H1 (cell line): ENCODE data around the gene NELFA. TPM values are rescaled to one million over a fixed set of nuclear protein-coding genes. Genes with fewer than 3 reads are reported as not detected.

Source experiments
- CTCF ChIA-PET: fragments of 300-600 bp; sonication (Branson Sonifier 250); formaldehyde crosslinking; loops from one replicate; lab custom pipeline; 2021; ENCODE audit not compliant: partially characterized antibody; lab: Charles Lee
- POLR2A ChIA-PET: fragments of 300-600 bp; sonication (Branson Sonifier 250); formaldehyde crosslinking; loops from one replicate; lab custom pipeline; 2021; ENCODE audit warnings: inconsistent platforms; ENCODE audit not compliant: partially characterized antibody; lab: Charles Lee
- DNase-seq, 2 experiments: peaks; one replicate each; pipeline versions ENCODE4 v3.0.0 to v3.0.0-alpha.2; 2010 to 2022; ENCODE audit warnings: low spot score in 2 of 2, low read depth in 1 of 2, mixed read lengths in 1 of 2
- FAIRE-seq: peaks from 2 replicates; lab custom pipeline; 2011; peaks lifted over from hg19 to GRCh38; lab: Jason Lieb, UNC
- H2AFZ ChIP-seq: 2 replicates; pipeline ENCODE4 v1.8.1; 2012; ENCODE audit warnings: low read length, inconsistent platforms
- H2AK5ac ChIP-seq: 2 replicates; pipeline ENCODE4 v1.6.1; 2013; ENCODE audit warnings: low read depth, low read length
- H2BK120ac ChIP-seq: replicated peaks from 2 replicates; pipeline ENCODE3; 2013; ENCODE audit warnings: low read depth, low read length, inconsistent platforms
- H2BK12ac ChIP-seq: 2 replicates; pipeline ENCODE4 v1.6.1; 2013; ENCODE audit warnings: low read depth, low read length
- H2BK15ac ChIP-seq: 2 replicates; pipeline ENCODE4 v1.6.1; 2013; ENCODE audit warnings: low read length
- H2BK20ac ChIP-seq: 2 replicates; pipeline ENCODE4 v1.6.1; 2013; ENCODE audit warnings: low read length
- H2BK5ac ChIP-seq: 2 replicates; pipeline ENCODE4 v1.6.1; 2013; ENCODE audit warnings: low read depth, low read length
- H3K14ac ChIP-seq: 2 replicates; pipeline ENCODE4 v1.6.1; 2013; ENCODE audit warnings: inconsistent platforms; ENCODE audit not compliant: insufficient read length
- H3K18ac ChIP-seq: 2 replicates; pipeline ENCODE4 v1.6.1; 2013; ENCODE audit warnings: low read length; ENCODE audit errors: extremely low read depth
- H3K23ac ChIP-seq: 2 replicates; pipeline ENCODE4 v1.6.1; 2013; ENCODE audit warnings: inconsistent platforms; ENCODE audit not compliant: insufficient read length
- H3K23me2 ChIP-seq: 2 replicates; pipeline ENCODE4 v1.6.1; 2013; ENCODE audit warnings: low read depth, low read length
- H3K27ac ChIP-seq: 2 replicates; pipeline ENCODE4 v1.6.1; 2011; ENCODE audit warnings: low read depth, low read length, inconsistent platforms
- H3K27me3 ChIP-seq, 4 experiments: replicated peaks in 1 of 4; 1 replicate in 1 of 4; 2 replicates in 3 of 4; pipeline versions ENCODE4 v1.6.1 to v1.8.1; 2011 to 2013; ENCODE audit warnings: low read length in 3 of 4, mild to moderate bottlenecking in 3 of 4, inconsistent platforms in 2 of 4, mixed read lengths in 2 of 4, moderate library complexity in 1 of 4; ENCODE audit not compliant: control insufficient read depth in 3 of 4, insufficient read depth in 3 of 4; ENCODE audit errors: extremely low read depth in 1 of 4
- H3K36me3 ChIP-seq, 4 experiments: 2 replicates each; pipeline versions ENCODE4 v1.6.1 to v1.8.1; 2011 to 2013; ENCODE audit warnings: mild to moderate bottlenecking in 4 of 4, low read length in 3 of 4, moderate library complexity in 2 of 4, control low read depth in 1 of 4, inconsistent platforms in 1 of 4; ENCODE audit not compliant: insufficient read depth in 4 of 4, control insufficient read depth in 2 of 4
- H3K4ac ChIP-seq: replicated peaks from 2 replicates; pipeline ENCODE3; 2013; ENCODE audit warnings: low read length, low read depth, mixed read lengths, inconsistent platforms; ENCODE audit not compliant: insufficient read length
- H3K4me1 ChIP-seq, 4 experiments: replicated peaks in 1 of 4; 1 replicate in 1 of 4; 2 replicates in 3 of 4; pipeline versions ENCODE4 v1.6.1 to v1.8.1; 2011 to 2013; ENCODE audit warnings: low read length in 3 of 4, inconsistent platforms in 2 of 4, mixed read lengths in 1 of 4; ENCODE audit not compliant: insufficient read depth in 4 of 4, control insufficient read depth in 3 of 4
- H3K4me2 ChIP-seq, 2 experiments: 2 replicates each; pipeline versions ENCODE4 v1.6.1 to v1.8.1; 2011 to 2013; ENCODE audit warnings: low read depth in 2 of 2, low read length in 2 of 2, control low read depth in 1 of 2, inconsistent platforms in 1 of 2, mild to moderate bottlenecking in 1 of 2; ENCODE audit not compliant: insufficient read depth in 1 of 2
- H3K4me3 ChIP-seq, 4 experiments: fragments of 200-600, 300-600 bp in 1 of 4; sonication (generic), shearing (Covaris generic), sonication (Bioruptor Twin) in 1 of 4; 2 replicates each; pipeline versions ENCODE4 v1.5.1 to v1.8.1; 2011 to 2016; ENCODE audit warnings: low read length in 4 of 4, low read depth in 3 of 4, control low read depth in 2 of 4, inconsistent platforms in 2 of 4, mild to moderate bottlenecking in 2 of 4, mixed read lengths in 1 of 4, moderate library complexity in 1 of 4; ENCODE audit not compliant: insufficient read depth in 2 of 4; ENCODE audit errors: extremely low read depth in 1 of 4
- H3K56ac ChIP-seq: replicated peaks from 2 replicates; pipeline ENCODE3; 2013; ENCODE audit warnings: low read depth, mild to moderate bottlenecking, mixed read lengths, low read length, inconsistent platforms; ENCODE audit not compliant: insufficient read length
- H3K79me1 ChIP-seq: 2 replicates; pipeline ENCODE4 v1.6.1; 2013; ENCODE audit warnings: low read depth, low read length, control low read depth
- H3K79me2 ChIP-seq, 2 experiments: 2 replicates each; pipeline versions ENCODE4 v1.6.1 to v1.8.1; 2012 to 2013; ENCODE audit warnings: low read length in 2 of 2, mild to moderate bottlenecking in 2 of 2, inconsistent platforms in 1 of 2; ENCODE audit not compliant: insufficient read depth in 2 of 2, control insufficient read depth in 1 of 2
- H3K9ac ChIP-seq, 4 experiments: replicated peaks in 1 of 4; 1 replicate in 1 of 4; 2 replicates in 3 of 4; pipeline versions ENCODE4 v1.6.1 to v1.8.1; 2011 to 2013; ENCODE audit warnings: low read depth in 3 of 4, low read length in 3 of 4, control low read depth in 2 of 4, mild to moderate bottlenecking in 2 of 4, moderate library complexity in 2 of 4, inconsistent platforms in 1 of 4; ENCODE audit errors: extremely low read depth in 1 of 4
- H3K9me3 ChIP-seq, 2 experiments: 2 replicates each; pipeline versions ENCODE4 v1.6.1 to v1.8.1; 2012 to 2013; ENCODE audit warnings: mild to moderate bottlenecking in 2 of 2, moderate library complexity in 2 of 2, control low read depth in 1 of 2, inconsistent platforms in 1 of 2, low read depth in 1 of 2, low read length in 1 of 2, mixed read lengths in 1 of 2; ENCODE audit not compliant: insufficient read depth in 2 of 2
- H4K20me1 ChIP-seq, 2 experiments: replicated peaks in 1 of 2; 2 replicates each; pipeline versions ENCODE3 to v1.8.1; 2011 to 2013; ENCODE audit warnings: inconsistent platforms in 2 of 2, low read length in 2 of 2, mild to moderate bottlenecking in 1 of 2; ENCODE audit not compliant: insufficient read depth in 2 of 2, control insufficient read depth in 1 of 2
- H4K5ac ChIP-seq: 2 replicates; pipeline ENCODE4 v1.6.1; 2013; ENCODE audit warnings: low read length, low read depth, mixed read lengths, inconsistent platforms; ENCODE audit not compliant: insufficient read length
- H4K8ac ChIP-seq: 2 replicates; pipeline ENCODE4 v1.8.0; 2013; ENCODE audit warnings: mild to moderate bottlenecking, moderate library complexity, low read length, inconsistent platforms; ENCODE audit not compliant: insufficient read depth; ENCODE audit errors: extremely low read depth
- H4K91ac ChIP-seq: replicated peaks from 2 replicates; pipeline ENCODE3; 2013; ENCODE audit warnings: low read length, mixed read lengths, inconsistent platforms; ENCODE audit not compliant: insufficient read length
- ASH2L ChIP-seq: fragments of 200-600, 300-600 bp; sonication (generic); IDR thresholded peaks from one replicate; pipeline ENCODE4 v1.7.1; 2017; ENCODE audit warnings: low read length
- BACH1 ChIP-seq: IDR thresholded peaks from 2 replicates; pipeline ENCODE4 v1.6.1; 2012; ENCODE audit warnings: low read length, improper control_type of control experiment
- BRCA1 ChIP-seq: IDR thresholded peaks from 2 replicates; pipeline ENCODE4 v1.6.1; 2012; ENCODE audit warnings: low read depth, low read length, improper control_type of control experiment
- CEBPB ChIP-seq: IDR thresholded peaks from 2 replicates; pipeline ENCODE4 v1.6.1; 2012; ENCODE audit warnings: low read depth, low read length
- CHD1 ChIP-seq: IDR thresholded peaks from 2 replicates; pipeline ENCODE4 v1.6.1; 2012; ENCODE audit warnings: low read depth, low read length, improper control_type of control experiment
- EZH2 ChIP-seq: fragments of 200-600 bp; sonication (generic); IDR thresholded peaks from 2 replicates; pipeline ENCODE4 v1.7.1; 2012; ENCODE audit warnings: low read depth, mild to moderate bottlenecking, moderate library complexity, low read length, inconsistent platforms; ENCODE audit not compliant: severe bottlenecking
- HDAC2 ChIP-seq, 2 experiments: fragments of 300-600 bp in 1 of 2; sonication (generic) in 1 of 2; IDR thresholded peaks; 2 replicates each; pipeline ENCODE4 v1.6.1; 2011 to 2012; ENCODE audit warnings: low read depth in 2 of 2, low read length in 2 of 2, mild to moderate bottlenecking in 2 of 2, moderate library complexity in 2 of 2, borderline replicate concordance in 1 of 2, inconsistent platforms in 1 of 2
- HDAC6 ChIP-seq: IDR thresholded peaks from one replicate; pipeline ENCODE4 v1.7.1; 2012; ENCODE audit warnings: low read depth, mild to moderate bottlenecking, inconsistent platforms, low read length, moderate library complexity
- JUND ChIP-seq: IDR thresholded peaks from 2 replicates; pipeline ENCODE4 v1.6.1; 2011; ENCODE audit warnings: mild to moderate bottlenecking, improper control_type of control experiment, low read length
- NRF1 ChIP-seq: IDR thresholded peaks from 2 replicates; pipeline ENCODE4 v1.6.1; 2011; ENCODE audit warnings: mild to moderate bottlenecking, low read depth, low read length, improper control_type of control experiment
- POLR2A ChIP-seq, 2 experiments: IDR thresholded peaks; 1 replicate in 1 of 2; 2 replicates in 1 of 2; pipeline ENCODE4 v1.6.1; 2011; ENCODE audit warnings: low read depth in 2 of 2, low read length in 2 of 2, mild to moderate bottlenecking in 2 of 2; ENCODE audit errors: control extremely low read depth in 1 of 2
- POU5F1 ChIP-seq: IDR thresholded peaks from 2 replicates; pipeline ENCODE4 v1.6.1; 2011; ENCODE audit warnings: low read depth, mild to moderate bottlenecking, low read length, moderate library complexity
- RNF2 ChIP-seq: fragments of 200-900, 300-1000 bp; sonication (generic); IDR thresholded peaks from 2 replicates; pipeline ENCODE4 v1.7.1; 2016; ENCODE audit warnings: borderline replicate concordance, low read depth, mild to moderate bottlenecking, antibody characterized with exemption, low read length; ENCODE audit not compliant: poor library complexity, severe bottlenecking; ENCODE audit errors: missing control alignments
- USF2 ChIP-seq: IDR thresholded peaks from 2 replicates; pipeline ENCODE4 v1.6.1; 2011; ENCODE audit warnings: low read length, improper control_type of control experiment
- WGBS, 2 experiments: shearing (Covaris generic) in 1 of 2; methylation state at CpG; one replicate each; pipeline versions ENCODE4 v1.1.6 to v1.1.7; 2013 to 2015; ENCODE audit warnings: low lambda C conversion rate in 2 of 2, mixed read lengths in 2 of 2, inconsistent platforms in 1 of 2, low coverage in 1 of 2, missing lambda C conversion rate in 1 of 2; ENCODE audit not compliant: insufficient replicate concordance in 2 of 2, insufficient coverage in 1 of 2, insufficient read length in 1 of 2; ENCODE audit errors: extremely low coverage in 1 of 2, missing lambda C conversion rate in 1 of 2; 5-methylcytosine and 5-hydroxymethylcytosine counted together
- polyA plus RNA-seq, 7 experiments: library from polyadenylated mRNA; depleted of rRNA in 3 of 7; stranded (reverse) in 5 of 7; unstranded in 2 of 7; fragments of >200 nt in 5 of 7; fragments of 200-250 nt in 2 of 7; gene quantifications; 1 replicate in 5 of 7; 2 replicates in 1 of 7; 4 replicates in 1 of 7; pipeline versions ENCODE4 v1.2.1 to v1.2.3, GENCODE V29; 2011 to 2013; ENCODE audit warnings: missing spikeins in 2 of 7, mixed read lengths in 2 of 7
- total RNA-seq: library from RNA; stranded (reverse); fragmentation: NEBNext Ultra II Directional; extraction: Animal tissue kit (Norgen Biotek cat#: 25700); gene quantifications from 2 replicates; pipeline ENCODE4 v1.2.1, GENCODE V29; 2021

NELFA gene
- total and polyA plus RNA-seq, 2 of the 8 experiments (the other 6 are each of a cell fraction or from before 2014, with no cell fraction given): 41.8 to 57.5 TPM

GRCh38 chr4:1993169-1993516, 15.6 kb downstream of the NELFA start:
- Histone ChIP-seq H3K9me3 (no peaks in the 10 kb centered on the region), H3K23ac (no peak overlapping the region), H3K18ac (no peak overlapping the region), H3K56ac (no peak overlapping the region), H4K8ac (no peak overlapping the region), H2AFZ (no peak overlapping the region), H3K36me3 (peaks cover 2 to 18% (median 11%) of the 10 kb centered on the region in 4 experiments; a peak in 7 of 8 replicates), H3K4me3 (no peak overlapping the region), H3K79me2 (peaks cover 5 to 71% of the 10 kb centered on the region in 2 experiments), H3K9ac (no peak overlapping the region), H2BK5ac (no peak overlapping the region), H2BK15ac (no peak overlapping the region), H2BK120ac (no peak overlapping the region), H2BK20ac (no peak overlapping the region), H3K27me3 (no peaks in the 10 kb centered on the region), H4K91ac (no peak overlapping the region), H3K14ac (no peak overlapping the region), H3K4me2 (no peak overlapping the region), H4K20me1 (peaks cover 12 to 28% of the 10 kb centered on the region in 2 experiments), H2BK12ac (no peak overlapping the region), H4K5ac (no peak overlapping the region), H3K4ac (no peak overlapping the region), H3K79me1 (peaks cover 22% of the 10 kb centered on the region), H3K23me2 (no peaks in the 10 kb centered on the region), H3K27ac (no peak overlapping the region), H2AK5ac (no peak overlapping the region), H3K4me1 (peaks cover 0 to 5% (median 3%) of the 10 kb centered on the region in 4 experiments; a peak in 2 of 7 replicates)
- CTCF ChIA-PET: interaction anchor here (0.7 to 1.8 kb wide), 14 partner anchors 10 to 264 kb away, joined by 3 to 7 read pairs (median 4); no protein-coding TSS in a partner anchor
- no peak for TF ChIP-seq POU5F1
- no peak for TF ChIP-seq HDAC2 (IDR thresholded peaks at IDR 0.05; ENCODE audit: borderline replicate concordance in 1 of 2, low read depth in 2 of 2, low read length in 2 of 2)
- no peak for TF ChIP-seq NRF1
- TF ChIP-seq EZH2: no peak
- TF ChIP-seq USF2: no peak
- TF ChIP-seq ASH2L: no peak
- no peak for TF ChIP-seq BRCA1
- TF ChIP-seq JUND: no peak
- TF ChIP-seq HDAC6: no peak
- no peak for TF ChIP-seq CEBPB
- TF ChIP-seq RNF2: no peak
- no peak for TF ChIP-seq BACH1
- TF ChIP-seq POLR2A (IDR thresholded peaks at IDR 0.05; ENCODE audit: control extremely low read depth in 1 of 2, low read depth in 2 of 2, low read length in 2 of 2): no peak
- no peak for TF ChIP-seq CHD1
- no peak for DNase-seq
- 96% methylated on average over 16 of the region's 19 CpGs; no CpG with 5 or more reads in 1 of the 2 experiments for WGBS, 2 experiments
- POLR2A ChIA-PET: interaction anchor here (1.2 to 1.7 kb wide), 2 partner anchors 16 to 20 kb away, joined by 4 to 5 read pairs; partner anchors contain the start of gene NELFA
- FAIRE-seq: no peak
